ENCODE results near the gene FGR. TPM values are rescaled to one million over a fixed set of nuclear protein-coding genes. Genes with fewer than 3 reads are reported as not detected.

FGR gene
- total and polyA plus RNA-seq, 2 experiments from 2014 or later, result not detected

DNA sequence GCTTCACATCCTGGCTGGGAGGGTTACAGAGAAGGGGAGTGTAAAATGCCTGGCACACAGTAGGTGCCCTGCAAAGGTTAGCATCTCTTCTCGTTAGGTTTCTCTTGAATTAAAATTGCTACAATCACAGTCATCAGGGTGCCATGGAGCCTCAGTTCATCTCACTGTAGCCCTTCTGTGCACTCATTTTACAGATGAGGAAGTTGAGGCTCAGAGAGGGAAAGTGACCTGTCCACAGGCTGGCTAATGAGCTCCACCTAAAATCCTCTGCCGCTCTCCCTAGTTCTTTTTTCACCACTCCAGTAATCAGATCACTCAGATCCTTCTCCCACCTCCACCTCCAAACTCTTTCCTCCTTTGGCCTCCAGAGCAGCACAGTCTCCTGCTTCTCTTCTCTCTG lies 17.6 kb downstream of the FGR start:
- Histone ChIP-seq H3K27me3 (replicated peaks; ENCODE audit: insufficient read depth) (no peaks in the 10 kb centered on the region), H3K9ac (no peak overlapping the region), H3K9me2 (ENCODE audit: insufficient read depth) (no peaks in the 10 kb centered on the region), H3K4me3 (no peak overlapping the region), H4K20me1 (ENCODE audit: insufficient read depth) (no peaks in the 10 kb centered on the region), H3K79me2 (ENCODE audit: insufficient read depth) (no peaks in the 10 kb centered on the region), H3K4me1 (ENCODE audit: insufficient read depth) (no peaks in the 10 kb centered on the region), H2AFZ (no peak overlapping the region), H3K4me2 (ENCODE audit: unreplicated experiment) (no peak overlapping the region), H3K36me3 (ENCODE audit: low read depth) (no peaks in the 10 kb centered on the region), H3K27ac (no peak overlapping the region), H3F3A (ENCODE audit: insufficient read depth) (no peaks in the 10 kb centered on the region), H3K9me3 (ENCODE audit: low read depth) (no peaks in the 10 kb centered on the region)
- TF ChIP-seq EZH2phosphoT487 (IDR thresholded peaks at IDR 0.05; ENCODE audit: insufficient read depth, low read depth) (no peak), EZH2 (IDR thresholded peaks at IDR 0.05; ENCODE audit: insufficient read depth, poor library complexity, severe bottlenecking) (no peak)
- 79 to 82% methylated on average over 2 of the region's 2 CpGs for WGBS, 2 experiments (ENCODE audit: low coverage in 1 of 2, low lambda C conversion rate in 2 of 2, missing lambda C conversion rate in 2 of 2)
- in situ Hi-C loops (cut with MboI), result loop anchor here (25.0 kb wide), 2 partner anchors 205 to 505 kb away; no protein-coding TSS in a partner anchor
- no peak for DNase-seq

DNA sequence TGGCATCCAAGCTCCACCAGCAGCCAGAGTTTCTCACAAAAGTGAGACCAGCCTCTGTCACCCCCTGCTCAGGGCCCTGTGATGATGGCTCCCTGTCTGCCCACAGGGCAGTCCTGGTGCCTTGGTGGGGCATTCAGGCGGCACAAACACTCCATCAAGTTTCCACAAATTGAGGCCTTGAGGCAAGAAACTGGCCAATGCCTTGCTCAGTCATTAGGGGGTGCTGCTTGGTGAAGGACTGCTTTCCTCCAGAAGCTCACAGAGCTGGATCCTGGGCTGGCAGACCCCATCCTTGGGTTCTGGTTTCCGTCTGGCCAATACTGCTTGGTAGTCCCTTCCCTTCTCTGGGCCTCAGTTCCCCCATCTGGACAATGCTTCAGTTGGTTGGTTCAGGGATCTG lies 18.5 kb downstream of the FGR start:
- Histone ChIP-seq H3K9ac (no peak overlapping the region), H3K4me3 (no peak overlapping the region), H3K4me1 (ENCODE audit: insufficient read depth) (no peaks in the 10 kb centered on the region), H2AFZ (no peak overlapping the region), H4K20me1 (ENCODE audit: insufficient read depth) (no peaks in the 10 kb centered on the region), H3K79me2 (ENCODE audit: insufficient read depth) (no peaks in the 10 kb centered on the region), H3K9me3 (ENCODE audit: low read depth) (no peaks in the 10 kb centered on the region), H3K4me2 (ENCODE audit: unreplicated experiment) (no peak overlapping the region), H3K9me2 (ENCODE audit: insufficient read depth) (no peaks in the 10 kb centered on the region), H3K36me3 (ENCODE audit: low read depth) (no peaks in the 10 kb centered on the region), H3K27ac (no peak overlapping the region), H3K27me3 (replicated peaks; ENCODE audit: insufficient read depth) (no peaks in the 10 kb centered on the region), H3F3A (ENCODE audit: insufficient read depth) (no peaks in the 10 kb centered on the region)
- no peak for TF ChIP-seq EZH2 (IDR thresholded peaks at IDR 0.05; ENCODE audit: insufficient read depth, poor library complexity, severe bottlenecking)
- TF ChIP-seq EZH2phosphoT487 (IDR thresholded peaks at IDR 0.05; ENCODE audit: insufficient read depth, low read depth), result no peak
- 83 to 92% methylated on average over 2 of the region's 2 CpGs for WGBS, 2 experiments (ENCODE audit: low coverage in 1 of 2, low lambda C conversion rate in 2 of 2, missing lambda C conversion rate in 2 of 2)
- in situ Hi-C loops (cut with MboI), result loop anchor here (25.0 kb wide), 2 partner anchors 204 to 504 kb away; no protein-coding TSS in a partner anchor
- DNase-seq, result peak; percentile 23

DNA sequence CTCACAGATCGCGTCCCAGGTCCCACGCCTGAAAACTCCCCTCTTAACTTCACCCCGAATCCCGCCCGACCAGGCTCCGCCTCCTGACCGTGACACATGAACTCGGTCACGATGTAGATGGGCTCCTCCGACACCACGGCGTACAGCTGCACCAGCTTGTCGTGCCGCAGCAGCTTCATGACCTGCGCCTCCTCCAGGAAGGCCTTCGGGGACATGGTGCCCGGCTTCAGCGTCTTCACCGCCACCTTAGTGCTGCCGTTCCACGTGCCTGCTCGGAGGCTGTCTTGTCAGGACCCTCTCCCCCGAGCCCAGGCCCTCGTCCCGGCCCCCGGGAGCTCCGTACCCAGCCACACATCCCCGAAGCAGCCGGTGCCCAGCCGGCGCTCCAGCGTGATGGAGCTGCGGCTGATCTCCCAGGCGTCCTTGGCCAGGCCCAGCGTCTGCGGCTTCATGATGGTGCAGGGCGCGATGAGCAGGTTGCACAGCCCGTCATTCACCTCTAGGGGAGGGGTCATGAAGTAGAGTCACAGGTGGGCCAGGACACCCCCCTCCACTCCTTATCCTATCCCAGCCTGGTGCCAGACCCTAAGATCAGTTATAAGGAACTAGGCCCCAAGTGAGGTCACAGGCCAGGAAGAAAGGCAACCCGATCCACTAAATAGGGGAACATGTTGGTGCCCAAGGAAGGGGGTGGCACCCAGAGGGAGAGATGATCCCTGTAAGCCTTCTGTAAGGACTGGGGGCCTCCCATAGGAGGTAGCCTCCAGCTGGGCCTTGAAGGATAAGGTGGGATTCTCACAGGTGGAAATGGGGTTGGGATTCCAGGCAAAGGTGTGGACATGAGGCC lies 19.4 kb downstream of the FGR start:
- Histone ChIP-seq H3K27me3 (replicated peaks; ENCODE audit: insufficient read depth) (no peaks in the 10 kb centered on the region), H3K9ac (no peak overlapping the region), H3K4me2 (ENCODE audit: unreplicated experiment) (no peak overlapping the region), H4K20me1 (ENCODE audit: insufficient read depth) (no peaks in the 10 kb centered on the region), H3K9me2 (ENCODE audit: insufficient read depth) (no peaks in the 10 kb centered on the region), H3K4me3 (no peak overlapping the region), H3K79me2 (ENCODE audit: insufficient read depth) (no peaks in the 10 kb centered on the region), H3K36me3 (ENCODE audit: low read depth) (no peaks in the 10 kb centered on the region), H3K9me3 (ENCODE audit: low read depth) (no peaks in the 10 kb centered on the region), H3K27ac (no peak overlapping the region), H2AFZ (no peak overlapping the region), H3K4me1 (ENCODE audit: insufficient read depth) (no peaks in the 10 kb centered on the region), H3F3A (ENCODE audit: insufficient read depth) (no peaks in the 10 kb centered on the region)
- in situ Hi-C loops (cut with MboI), result loop anchor here (25.0 kb wide), 2 partner anchors 203 to 503 kb away; no protein-coding TSS in a partner anchor
- no peak for DNase-seq
- whole genome bisulfite sequencing, 2 experiments (ENCODE audit: low coverage in 1 of 2, low lambda C conversion rate in 2 of 2, missing lambda C conversion rate in 2 of 2), result 70 to 73% methylated on average over 34 to 41 of the region's 41 CpGs
- TF ChIP-seq EZH2phosphoT487 (IDR thresholded peaks at IDR 0.05; ENCODE audit: insufficient read depth, low read depth) (no peak), EZH2 (IDR thresholded peaks at IDR 0.05; ENCODE audit: insufficient read depth, poor library complexity, severe bottlenecking) (no peak)

DNA sequence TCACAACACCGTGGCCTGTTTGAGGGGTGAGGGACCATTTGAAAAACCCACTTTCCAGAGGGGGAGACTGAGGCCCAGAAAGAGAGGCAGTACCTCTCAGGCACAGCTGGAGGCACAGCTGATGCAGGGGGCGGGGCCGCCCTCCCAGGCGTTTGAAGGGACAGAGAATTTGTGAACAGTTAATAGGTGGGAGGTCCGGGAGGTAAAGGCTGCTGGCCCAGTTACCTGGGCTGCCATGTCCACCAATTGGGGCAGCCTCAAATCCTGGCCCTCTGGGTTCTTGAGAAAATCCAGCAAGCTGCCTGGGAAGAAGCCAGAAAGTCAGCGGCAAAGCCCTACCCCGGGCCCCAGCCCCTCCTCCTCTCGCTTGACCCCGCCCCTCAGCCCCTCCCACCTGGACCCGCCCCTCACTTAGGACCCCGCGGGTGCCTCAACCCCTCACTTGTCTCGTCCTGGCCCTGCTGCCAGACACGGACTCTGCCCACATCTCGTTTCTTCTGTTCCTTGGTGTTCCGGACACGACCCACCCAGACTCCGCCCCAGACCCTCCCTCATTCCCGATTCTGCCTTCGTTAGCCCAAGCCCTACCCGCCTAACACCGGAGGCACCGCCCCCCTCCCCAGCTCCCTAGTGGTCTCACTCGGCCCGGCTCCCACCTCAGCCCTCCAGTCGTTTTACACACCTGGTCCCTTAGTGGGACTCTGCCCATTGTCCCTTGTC lies 20.2 kb downstream of the FGR start:
- no peak overlapping the region for H3K27ac ChIP-seq
- H3K36me3 ChIP-seq (ENCODE audit: low read depth), result no peaks in the 10 kb centered on the region
- no peaks in the 10 kb centered on the region for H3K79me2 ChIP-seq (ENCODE audit: insufficient read depth)
- no peaks in the 10 kb centered on the region for H3K27me3 ChIP-seq (replicated peaks; ENCODE audit: insufficient read depth)
- no peaks in the 10 kb centered on the region for H3F3A ChIP-seq (ENCODE audit: insufficient read depth)
- H3K4me1 ChIP-seq (ENCODE audit: insufficient read depth), result no peaks in the 10 kb centered on the region
- TF ChIP-seq EZH2 (IDR thresholded peaks at IDR 0.05; ENCODE audit: insufficient read depth, poor library complexity, severe bottlenecking) (no peak), EZH2phosphoT487 (IDR thresholded peaks at IDR 0.05; ENCODE audit: insufficient read depth, low read depth) (no peak)
- DNase-seq, result no peak
- in situ Hi-C loops (cut with MboI), result loop anchor here (25.0 kb wide), 2 partner anchors 202 to 502 kb away; no protein-coding TSS in a partner anchor
- H3K9ac ChIP-seq, result no peak overlapping the region
- WGBS, 2 experiments (ENCODE audit: low coverage in 1 of 2, low lambda C conversion rate in 2 of 2, missing lambda C conversion rate in 2 of 2), result 12 to 13% methylated on average over 11 to 26 of the region's 26 CpGs
- no peak overlapping the region for H2AFZ ChIP-seq
- H3K4me2 ChIP-seq (ENCODE audit: unreplicated experiment), result no peak overlapping the region
- H3K9me3 ChIP-seq (ENCODE audit: low read depth), result no peaks in the 10 kb centered on the region
- H3K9me2 ChIP-seq (ENCODE audit: insufficient read depth), result no peaks in the 10 kb centered on the region
- no peak overlapping the region for H3K4me3 ChIP-seq
- no peaks in the 10 kb centered on the region for H4K20me1 ChIP-seq (ENCODE audit: insufficient read depth)

Data from GM23248 (cell line).